ENCODE data around the gene NPSR1.

GRCh38 chr7:34787586-34787985 lies 129.6 kb downstream of the NPSR1 start:
- TF ChIP-seq, protein P1, sequence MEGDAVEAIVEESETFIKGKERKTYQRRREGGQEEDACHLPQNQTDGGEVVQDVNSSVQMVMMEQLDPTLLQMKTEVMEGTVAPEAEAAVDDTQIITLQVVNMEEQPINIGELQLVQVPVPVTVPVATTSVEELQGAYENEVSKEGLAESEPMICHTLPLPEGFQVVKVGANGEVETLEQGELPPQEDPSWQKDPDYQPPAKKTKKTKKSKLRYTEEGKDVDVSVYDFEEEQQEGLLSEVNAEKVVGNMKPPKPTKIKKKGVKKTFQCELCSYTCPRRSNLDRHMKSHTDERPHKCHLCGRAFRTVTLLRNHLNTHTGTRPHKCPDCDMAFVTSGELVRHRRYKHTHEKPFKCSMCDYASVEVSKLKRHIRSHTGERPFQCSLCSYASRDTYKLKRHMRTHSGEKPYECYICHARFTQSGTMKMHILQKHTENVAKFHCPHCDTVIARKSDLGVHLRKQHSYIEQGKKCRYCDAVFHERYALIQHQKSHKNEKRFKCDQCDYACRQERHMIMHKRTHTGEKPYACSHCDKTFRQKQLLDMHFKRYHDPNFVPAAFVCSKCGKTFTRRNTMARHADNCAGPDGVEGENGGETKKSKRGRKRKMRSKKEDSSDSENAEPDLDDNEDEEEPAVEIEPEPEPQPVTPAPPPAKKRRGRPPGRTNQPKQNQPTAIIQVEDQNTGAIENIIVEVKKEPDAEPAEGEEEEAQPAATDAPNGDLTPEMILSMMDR (IDR thresholded peaks at IDR 0.05) = no peak
- no peak for TF ChIP-seq POLR2AphosphoS5 (IDR thresholded peaks at IDR 0.05)
